ENCODE results near the gene SLC44A2.
A peak's percentile ranks its signal among the peaks of the same experiment; 100 is the strongest.
"Not testable (repeated sequence)": the region's sequence is repeated elsewhere in the genome, so short reads cannot be mapped to it uniquely, and the experiment has no call there.

SLC44A2 gene

DNA sequence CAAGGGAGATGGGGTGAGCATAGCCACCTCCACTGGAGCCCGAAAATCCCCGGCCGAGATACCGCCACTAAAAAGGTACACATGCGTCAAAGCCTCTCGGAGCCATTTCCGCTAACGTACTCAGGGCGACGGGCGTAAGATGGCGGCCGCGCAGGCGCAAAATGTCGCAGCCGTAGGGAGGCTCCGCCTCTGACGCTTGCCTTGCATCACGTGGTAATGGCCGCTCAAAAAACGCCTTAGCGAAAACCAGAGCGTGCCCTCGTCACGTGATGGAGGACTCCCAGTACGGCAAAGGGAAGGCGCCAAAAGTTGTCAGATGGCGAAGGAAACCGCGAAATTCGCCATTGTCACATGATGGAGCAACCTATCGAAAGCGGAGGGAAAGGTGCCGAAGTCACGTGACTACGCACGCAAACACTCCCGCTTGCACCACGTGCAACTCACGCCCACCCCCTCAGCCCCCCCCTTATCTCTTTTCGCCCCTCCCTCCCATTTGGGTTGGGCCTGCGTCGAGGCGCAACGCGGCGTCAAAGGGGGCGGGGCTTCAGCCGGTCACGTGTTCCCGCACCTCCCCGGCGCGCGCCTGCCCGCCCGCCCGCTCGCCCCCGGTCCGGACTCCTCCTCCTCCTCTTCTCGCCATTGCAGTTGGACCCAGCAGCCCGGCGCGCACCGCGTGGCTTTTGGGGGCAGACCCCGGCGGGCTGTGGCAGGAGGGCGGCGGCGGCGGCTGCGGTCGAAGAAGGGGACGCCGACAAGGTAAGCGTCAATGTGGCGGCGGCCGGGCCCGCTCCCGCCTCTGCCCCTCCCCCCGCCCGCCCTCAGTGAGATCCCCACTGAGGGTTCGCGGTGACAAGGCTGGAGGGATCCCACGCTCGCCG, 28.6 kb downstream of the SLC44A2 start, which contains the start of gene ILF3:
TSS of gene ILF3 (plus strand) at position 615 of the 878 bp plus-strand sequence. CDS start 16,260 bp downstream, outside the sequence.
- FAIRE-seq: peak; percentile 95

DNA sequence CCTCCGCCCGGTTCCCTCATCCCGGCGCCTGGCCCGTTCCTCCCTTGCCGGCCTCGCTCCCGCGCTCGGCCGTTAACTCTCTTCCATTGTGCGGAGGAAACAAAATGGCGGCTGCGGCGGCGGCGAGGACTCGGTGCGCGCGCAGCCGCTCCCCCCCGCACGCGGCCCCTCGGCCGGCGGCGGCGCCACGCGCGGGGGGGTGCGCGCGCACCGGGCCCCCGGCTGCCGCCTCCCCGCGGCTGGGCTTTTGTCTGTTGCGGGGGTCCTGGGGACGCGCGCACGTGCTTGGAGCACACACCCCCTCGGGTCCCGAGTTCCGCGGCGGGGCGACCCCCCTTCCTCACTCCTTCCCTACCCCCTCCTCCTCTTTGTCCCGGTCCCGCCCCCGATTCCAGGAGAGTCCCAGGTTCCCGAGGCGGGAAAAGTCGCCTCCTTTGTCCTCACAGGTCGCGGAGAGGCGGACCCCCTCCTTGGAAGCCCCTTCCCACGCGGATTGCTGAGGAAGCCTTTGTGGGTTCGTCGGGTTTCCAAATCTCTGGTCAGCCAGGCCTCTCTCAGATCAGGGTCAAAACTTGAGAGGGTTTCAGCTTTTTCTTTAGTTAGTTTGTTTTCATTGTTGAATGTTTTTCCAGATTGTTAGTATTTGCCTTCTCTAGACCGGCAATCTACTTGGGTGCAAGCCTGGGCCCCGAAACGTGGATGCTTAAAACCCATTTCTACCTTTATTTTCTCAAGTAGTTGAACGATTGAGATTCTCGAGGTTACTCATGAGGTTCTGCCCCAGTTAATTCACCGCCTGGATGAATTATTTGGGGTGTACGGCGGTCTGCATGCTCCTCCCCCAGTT, 29.5 kb downstream of the SLC44A2 start:
- FAIRE-seq: no peak

DNA sequence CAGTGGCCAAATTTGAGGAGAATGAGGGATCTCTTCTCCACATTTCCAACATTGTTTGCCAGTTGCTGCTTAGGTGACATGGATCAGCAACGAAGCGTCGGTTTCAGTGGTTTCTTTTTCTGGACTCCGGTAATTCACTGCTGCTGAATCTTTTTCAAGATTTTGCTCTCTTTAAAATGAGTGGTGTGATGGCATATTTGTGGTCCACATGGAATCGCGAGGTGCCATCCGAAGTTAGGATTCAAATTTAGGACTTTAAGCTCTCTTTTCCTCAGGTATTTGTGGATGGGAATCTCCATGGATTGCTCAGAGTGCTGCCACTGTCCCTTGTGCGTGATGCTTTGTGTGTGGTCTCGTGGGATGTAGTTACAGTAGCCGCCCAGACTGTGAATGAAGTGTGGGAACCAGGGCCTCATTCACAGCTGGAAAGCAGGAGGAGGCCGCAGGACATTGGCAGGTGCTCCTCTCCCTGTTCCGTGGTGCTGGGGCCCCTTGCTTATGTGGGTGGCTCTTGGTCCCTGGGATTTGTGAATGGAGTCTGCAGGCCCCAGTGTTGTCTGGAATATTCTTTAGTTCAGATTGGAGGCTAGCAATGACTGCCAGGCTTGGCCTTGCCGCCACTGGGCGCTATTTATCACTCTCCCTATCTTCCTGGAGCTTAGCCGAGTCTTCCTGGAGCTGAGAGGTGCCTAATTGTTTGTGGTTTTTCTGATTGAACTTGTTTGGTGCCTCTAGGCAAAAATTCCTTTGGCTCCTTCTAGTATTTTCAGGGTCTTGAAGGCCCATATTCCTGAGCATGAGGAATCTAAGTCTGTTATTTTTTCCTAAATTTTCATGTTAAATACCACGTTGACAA, 30.3 kb downstream of the SLC44A2 start:
- FAIRE-seq: no peak

DNA sequence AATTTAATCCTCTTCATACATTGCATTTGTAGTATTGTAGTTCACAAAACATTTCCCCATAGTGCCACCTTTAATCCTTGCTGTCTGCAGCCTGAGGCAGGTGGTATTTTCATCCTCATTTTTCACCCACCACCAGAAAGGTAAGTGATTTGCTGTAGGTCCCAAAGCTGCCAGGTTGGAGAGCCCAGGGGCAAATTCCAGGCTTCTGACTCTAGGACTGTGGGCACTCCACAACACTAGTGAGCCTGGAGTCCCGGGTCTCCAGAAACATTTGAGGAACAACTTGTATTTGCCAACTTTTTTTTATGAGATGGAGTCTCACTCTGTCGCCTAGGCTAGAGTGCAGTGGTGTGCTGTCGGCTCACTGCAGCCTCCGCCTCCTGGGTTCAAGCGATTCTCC, 35.0 kb downstream of the SLC44A2 start:
- FAIRE-seq: no peak

DNA sequence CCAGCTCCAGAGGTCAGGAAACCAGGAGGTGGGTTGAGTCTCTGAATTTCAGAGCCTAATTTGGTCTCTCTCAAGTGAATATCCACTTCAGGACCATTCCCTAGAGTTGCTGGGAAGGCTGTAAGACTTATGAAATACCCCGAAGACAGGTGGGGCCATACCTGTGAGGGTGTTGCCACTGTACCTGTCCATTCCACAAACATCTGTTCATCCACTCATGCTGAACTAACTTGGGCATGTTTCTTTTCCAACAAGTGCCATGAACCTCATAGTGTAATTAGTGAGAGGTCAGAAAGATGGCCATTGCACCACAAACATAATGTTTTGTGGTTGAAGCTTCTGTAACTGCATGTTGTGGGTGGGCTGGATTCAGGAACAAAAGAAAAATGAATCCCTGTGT, 36.6 kb downstream of the SLC44A2 start:
- FAIRE-seq: no peak

DNA sequence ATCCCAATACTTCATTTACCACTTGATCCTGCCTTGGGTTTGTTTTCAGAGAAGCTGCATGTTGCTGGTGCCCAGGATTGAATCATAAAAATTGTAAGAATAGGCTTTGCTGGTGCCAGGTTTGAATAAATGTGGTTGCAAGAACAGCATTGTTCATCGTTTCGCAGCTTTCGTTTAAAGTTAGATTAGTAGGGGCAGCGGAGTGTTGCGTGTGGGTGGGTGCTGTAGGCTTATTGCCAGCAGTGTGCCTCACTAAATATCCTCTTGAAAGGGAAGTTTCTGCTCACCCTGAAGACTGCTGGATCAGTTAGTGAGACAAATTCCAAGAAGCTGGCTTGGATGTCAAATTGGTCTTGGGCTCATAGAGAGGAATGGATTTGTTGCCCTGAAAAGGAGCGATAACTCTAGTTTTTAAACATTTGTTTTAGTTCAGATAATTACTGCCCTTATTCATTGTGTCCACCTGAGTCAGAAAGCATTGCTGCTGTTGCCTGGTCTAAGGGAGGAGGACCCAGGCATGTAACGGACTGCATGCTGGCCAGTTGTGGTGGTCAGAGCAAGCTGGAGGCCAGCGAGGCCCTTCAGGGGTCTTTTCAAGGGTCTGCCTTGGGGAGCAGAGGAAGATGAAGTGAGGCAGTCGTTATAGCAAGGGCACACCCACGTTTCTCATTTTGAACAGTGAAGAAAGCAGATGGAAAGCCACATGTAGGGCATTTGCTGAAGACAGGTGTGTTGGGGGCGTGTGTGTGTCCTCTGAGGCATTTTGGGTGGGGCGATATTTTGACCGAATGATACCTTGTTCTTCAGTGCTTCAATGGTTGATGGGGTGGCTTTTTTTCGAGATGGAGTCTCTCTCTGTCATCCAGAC, 37.3 kb downstream of the SLC44A2 start:
- FAIRE-seq: no peak

DNA sequence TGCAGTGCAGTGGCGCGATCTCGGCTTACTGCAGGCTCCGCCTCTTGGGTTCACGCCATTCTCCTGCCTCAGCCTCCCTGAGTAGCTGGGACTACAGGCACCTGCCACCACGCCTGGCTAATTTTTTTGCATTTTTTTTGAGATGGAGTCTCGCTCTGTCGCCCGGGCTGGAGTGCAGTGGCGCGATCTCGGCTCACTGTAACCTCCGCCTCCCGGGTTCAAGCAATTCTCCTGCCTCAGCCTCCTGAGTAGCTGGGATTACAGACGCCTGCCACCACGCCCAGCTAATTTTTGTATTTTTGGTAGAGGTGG, 37.9 kb downstream of the SLC44A2 start:
- FAIRE-seq: not testable (repeated sequence)

DNA sequence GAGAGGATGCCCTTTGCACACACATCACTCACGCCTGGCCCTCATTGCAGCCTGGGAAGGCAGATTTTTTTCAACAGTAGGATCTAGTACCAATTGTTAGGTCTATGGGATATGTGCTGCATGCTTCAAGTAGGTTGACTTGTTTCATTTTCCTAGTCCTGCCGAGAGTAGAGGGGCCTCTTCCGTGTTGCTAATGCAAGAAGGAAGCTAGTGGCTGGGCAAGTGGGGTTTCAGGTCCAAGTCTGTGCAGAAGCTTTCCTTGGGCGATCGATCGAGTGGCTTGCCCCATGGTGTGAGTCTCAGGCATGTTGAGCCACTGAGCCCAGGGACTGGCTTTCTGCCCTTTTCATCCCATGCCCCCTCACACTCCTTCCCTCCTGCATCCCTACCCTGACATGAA, 42.5 kb downstream of the SLC44A2 start:
- FAIRE-seq: no peak

DNA sequence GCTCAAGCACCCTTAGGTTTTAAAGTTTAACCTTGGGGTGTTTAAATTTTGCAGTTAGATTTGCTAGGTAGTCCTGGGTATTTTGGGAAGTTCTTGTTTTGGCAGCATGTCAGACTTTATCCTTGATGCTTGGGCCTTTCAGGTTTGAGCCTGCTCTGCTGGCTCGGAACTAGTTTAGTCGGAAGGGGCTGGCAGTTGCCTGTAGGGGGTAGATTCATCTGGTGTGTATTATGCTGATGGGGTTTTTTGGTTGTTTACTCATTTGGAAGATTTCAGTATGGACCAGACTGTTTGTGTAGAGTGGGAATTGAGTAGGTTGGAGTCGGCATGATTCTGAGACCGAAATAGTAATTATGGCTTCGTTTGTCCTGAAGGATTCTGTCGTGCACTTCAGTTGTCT, 43.9 kb downstream of the SLC44A2 start:
- FAIRE-seq: no peak

DNA sequence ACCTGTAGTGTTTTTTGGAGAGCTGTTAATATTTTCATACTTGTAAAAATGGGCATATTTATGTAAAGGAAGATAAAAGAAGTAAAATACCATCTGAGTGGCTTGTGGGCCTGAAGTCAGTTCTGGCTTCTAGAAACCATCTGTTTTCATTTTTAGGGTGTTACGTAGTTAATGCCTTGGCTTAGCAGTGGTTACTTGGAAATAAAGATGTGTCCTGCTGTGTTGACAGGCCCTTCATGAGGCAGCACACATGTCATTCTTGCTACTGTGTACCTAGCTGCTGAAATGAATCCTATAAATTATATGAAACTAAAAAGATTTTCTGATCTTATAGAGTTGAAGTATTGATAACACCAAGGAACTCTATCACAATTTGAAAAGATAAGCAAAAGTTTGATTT, 44.8 kb downstream of the SLC44A2 start:
- no peak for FAIRE-seq

DNA sequence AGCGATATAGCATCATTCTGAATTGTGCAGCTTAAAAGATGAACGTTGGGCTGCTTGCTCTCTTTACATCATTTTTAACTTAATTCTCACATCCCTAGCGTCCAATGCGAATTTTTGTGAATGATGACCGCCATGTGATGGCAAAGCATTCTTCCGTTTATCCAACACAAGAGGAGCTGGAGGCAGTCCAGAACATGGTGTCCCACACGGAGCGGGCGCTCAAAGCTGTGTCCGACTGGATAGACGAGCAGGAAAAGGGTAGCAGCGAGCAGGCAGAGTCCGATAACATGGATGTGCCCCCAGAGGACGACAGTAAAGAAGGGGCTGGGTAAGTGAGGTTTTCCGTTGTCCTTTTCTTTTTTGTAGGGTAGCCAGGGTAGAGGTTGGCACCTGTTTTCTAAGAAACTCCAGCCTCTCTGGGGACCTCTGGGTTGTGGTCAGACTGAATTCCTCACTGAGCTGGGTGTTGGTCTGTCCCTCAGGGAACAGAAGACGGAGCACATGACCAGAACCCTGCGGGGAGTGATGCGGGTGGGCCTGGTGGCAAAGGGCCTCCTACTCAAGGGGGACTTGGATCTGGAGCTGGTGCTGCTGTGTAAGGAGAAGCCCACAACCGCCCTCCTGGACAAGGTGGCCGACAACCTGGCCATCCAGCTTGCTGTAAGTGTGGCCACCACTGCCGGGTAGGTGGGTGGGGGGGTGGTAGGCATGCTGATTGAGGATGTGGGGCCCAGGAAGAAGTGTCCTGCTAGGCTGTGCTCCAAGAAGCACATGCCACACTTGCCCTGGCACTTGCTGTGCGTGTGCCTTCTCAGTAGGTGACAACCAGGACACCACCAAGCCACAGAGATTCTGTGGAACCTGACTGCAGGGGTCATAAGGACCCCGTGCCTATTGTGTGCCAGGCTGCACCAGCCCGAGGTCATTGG, 45.8 kb downstream of the SLC44A2 start:
- FAIRE-seq: no peak

DNA sequence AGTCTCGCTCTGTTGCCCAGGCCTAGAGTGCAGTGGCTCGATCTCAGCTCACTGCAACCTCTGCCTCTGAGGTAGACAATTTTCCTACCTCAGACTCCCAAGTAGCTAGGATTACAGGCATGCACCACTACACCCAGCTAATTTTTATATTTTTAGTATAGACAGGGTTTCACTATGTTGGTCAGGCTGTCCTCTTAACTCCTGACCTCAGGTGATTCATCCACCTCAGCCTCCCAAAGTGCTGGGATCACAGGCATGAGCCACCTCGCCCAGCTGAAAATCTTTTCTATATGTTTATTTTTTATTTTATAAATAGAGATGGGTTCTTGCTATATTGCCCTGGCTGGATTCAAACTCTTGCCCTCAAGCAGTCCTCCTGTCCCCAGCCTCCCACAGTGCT, 46.6 kb downstream of the SLC44A2 start:
- FAIRE-seq: not testable (repeated sequence)

DNA sequence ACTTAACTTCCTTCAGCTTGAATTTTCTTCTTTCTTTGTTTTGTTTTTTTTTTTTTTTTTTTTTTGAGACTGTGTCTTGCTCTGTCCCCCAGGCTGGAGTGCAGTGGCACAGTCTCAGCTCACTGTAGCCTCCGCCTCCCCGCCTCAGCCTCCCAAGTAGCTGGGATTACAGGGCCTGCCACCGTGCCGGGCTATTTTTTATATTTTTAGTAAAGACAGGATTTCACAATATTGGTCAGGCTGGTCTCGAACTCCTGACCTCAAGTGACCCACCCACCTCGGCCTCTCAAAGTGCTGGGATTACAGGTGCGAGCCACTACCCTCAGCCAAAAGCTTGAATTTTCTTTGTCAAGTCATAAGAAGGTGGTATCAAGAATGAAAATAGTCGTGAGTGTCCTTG, 49.9 kb downstream of the SLC44A2 start:
- not testable (repeated sequence) for FAIRE-seq

DNA sequence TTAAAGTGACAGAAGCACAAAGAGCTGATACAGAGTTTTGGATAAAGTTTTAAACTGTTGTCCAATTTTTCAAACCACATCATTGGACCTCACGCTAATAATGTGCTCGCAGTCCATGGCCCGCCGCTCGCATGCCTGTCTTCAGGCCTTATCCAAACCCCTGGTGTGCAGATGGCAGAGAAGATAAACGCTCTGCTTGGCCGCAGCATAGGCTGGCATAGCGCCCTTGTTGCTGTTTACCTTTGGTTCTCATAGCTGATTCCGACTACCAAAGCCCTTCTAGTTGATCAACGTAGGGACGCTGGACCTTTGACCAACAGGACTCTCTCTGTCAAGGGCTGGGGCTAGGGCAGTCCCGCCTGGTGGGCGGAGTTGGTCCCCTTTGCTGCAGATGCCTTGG, 52.4 kb downstream of the SLC44A2 start:
- no peak for FAIRE-seq

DNA sequence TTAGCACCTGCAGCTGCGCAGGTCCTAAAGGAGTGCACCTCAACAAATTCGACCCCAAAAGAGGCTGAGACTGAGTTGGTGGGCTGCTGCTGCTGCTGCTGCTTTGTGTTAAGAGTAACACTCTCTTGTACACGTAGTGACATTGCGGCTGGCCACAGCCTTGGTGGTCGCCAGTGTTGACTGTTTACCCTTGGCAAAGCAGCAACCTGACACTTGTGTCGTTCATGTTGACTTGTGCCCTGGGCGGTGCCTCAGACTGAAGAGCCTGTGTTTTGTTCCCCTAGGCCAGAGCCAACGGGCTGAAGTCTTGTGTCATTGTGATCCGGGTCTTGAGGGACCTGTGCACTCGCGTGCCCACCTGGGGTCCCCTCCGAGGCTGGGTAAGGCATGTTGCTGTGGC, 53.5 kb downstream of the SLC44A2 start:
- no peak for FAIRE-seq

DNA sequence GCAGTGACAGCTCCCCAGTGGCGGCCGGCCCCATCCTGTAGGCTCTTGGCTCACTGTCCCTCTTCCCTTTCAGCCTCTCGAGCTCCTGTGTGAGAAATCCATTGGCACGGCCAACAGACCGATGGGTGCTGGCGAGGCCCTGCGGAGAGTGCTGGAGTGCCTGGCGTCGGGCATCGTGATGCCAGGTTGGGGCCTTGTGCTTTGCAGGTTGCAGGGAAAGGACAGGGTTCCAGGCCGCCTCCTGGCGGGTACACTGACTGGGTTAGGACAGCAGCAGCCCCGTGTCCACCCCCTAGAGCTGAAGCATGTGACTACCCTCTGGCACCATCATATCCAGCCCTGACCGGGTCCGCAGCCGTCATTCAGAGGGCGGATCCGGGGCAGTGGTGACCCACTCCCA, 54.4 kb downstream of the SLC44A2 start:
- no peak for FAIRE-seq

DNA sequence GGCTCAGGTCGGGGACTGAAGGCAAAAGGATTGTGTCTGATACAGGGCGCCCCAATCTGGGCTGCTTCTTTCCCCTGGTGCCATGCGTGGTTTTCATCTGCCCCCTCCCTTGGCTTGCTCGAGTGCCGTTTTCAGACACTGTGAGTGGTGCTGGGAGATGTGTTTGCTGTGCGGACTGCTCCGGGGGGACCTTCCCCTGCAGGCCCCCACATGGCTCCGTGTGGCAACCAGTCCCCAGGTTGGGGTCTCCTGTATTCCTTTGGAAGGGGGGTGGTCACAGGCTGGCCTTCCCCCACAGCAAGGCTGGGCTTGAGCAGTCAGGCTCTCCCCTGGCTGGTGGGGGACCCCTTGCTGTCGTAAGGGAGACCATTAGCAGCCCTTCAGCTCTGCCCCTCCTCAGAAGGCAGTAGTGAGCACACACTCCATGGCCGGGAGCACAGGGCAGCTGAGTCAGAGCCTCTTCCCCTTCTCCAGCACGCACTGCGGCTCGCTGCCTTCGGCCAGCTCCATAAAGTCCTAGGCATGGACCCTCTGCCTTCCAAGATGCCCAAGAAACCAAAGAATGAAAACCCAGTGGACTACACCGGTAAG, 55.3 kb downstream of the SLC44A2 start:
- no peak for FAIRE-seq

DNA sequence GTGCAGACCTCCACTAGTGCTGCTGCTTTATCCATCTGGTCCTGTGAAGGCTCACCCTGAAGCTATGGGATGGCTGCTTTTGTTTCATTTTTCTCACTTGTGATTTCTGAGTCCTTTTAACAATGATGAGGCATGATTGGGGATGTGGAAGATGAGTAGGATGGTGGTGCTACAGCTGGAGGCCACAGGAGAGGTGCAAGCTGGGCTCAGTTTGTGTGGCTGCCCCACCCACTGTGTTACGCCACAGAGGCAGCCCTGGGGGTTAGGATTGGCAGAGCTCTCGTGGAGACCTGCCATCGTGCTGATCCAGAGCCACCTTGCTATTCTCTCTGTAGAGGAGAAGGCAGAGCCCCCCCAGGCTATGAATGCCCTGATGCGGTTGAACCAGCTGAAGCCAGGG, 56.3 kb downstream of the SLC44A2 start:
- FAIRE-seq: no peak

DNA sequence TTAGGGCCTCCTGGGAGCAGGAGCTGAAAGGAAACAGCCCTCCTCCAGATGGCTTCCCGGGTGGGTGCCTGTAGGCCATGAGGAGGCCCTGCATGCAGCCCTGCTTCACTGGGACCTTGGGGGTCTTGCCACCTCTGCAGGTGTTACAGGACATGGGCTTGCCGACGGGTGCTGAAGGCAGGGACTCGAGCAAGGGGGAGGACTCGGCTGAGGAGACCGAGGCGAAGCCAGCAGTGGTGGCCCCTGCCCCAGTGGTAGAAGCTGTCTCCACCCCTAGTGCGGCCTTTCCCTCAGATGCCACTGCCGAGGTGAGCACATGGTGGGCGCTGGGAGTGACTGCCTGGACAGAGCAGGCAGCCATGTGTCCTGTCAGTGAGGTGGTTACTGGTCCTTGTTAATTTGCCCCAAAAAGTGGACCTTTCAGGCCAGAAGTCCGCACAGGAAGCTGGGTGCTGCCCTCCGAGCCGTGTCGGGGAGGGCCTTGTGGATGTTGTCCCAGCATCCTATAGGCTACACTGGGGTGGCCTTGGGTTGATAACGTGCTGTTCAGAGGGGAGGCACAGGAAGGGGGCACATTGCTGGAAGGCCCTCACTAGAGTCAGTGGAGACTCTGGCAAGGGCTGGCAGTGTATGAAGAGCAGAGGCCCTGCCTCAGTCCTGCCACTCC, 57.2 kb downstream of the SLC44A2 start:
- no peak for FAIRE-seq

DNA sequence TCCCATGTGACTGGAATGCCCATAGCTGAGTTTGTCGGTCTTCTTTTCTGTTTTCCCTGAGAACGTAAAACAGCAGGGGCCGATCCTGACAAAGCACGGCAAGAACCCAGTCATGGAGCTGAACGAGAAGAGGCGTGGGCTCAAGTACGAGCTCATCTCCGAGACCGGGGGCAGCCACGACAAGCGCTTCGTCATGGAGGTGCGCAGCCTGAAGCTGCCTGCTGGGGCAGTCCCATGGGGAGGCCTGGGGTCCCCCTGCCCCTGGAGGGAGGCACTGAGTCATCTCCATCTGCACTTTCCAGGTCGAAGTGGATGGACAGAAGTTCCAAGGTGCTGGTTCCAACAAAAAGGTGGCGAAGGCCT, 57.7 kb downstream of the SLC44A2 start:
- FAIRE-seq: no peak
